Epithelial cell of esophagus (primary cell): ENCODE measurements around the gene ANO1.

ENCODE experiments used
- DNase-seq: peaks from one replicate; pipeline ENCODE4 v3.0.0; 2010; ENCODE audit warnings: low read depth
- H3K4me3 ChIP-seq: 2 replicates; pipeline ENCODE4 v1.5.1; 2011; ENCODE audit warnings: mild to moderate bottlenecking, low read length, control low read depth
- TF ChIP-seq, protein P1 (sequence below): IDR thresholded peaks from 2 replicates; pipeline ENCODE4 v1.5.1; 2011; ENCODE audit warnings: low read depth, mild to moderate bottlenecking, low read length, control low read depth, inconsistent platforms; ENCODE audit not compliant: insufficient read depth; ENCODE audit errors: missing control alignments

Gene ANO1

DNA sequence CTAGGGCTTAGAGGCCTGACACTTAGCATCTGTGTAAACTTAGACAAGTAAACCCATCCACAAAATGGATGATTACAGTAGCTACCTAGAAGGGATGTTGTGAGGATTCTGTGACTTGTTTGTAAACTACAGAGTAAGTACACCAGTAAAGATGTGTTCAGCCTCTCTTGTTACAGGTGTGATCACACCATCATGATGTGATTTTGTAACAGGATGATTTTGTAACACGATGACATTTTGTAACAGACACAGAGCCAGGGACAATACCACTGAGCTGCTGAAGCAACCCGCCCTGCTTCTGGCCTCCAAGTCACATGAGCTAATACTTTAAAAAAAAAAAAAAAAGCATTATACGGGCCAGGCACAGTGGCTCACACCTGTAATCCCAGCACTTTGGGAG, 142.0 kb downstream of the ANO1 start:
- no peak for DNase-seq
- TF ChIP-seq, protein P1, sequence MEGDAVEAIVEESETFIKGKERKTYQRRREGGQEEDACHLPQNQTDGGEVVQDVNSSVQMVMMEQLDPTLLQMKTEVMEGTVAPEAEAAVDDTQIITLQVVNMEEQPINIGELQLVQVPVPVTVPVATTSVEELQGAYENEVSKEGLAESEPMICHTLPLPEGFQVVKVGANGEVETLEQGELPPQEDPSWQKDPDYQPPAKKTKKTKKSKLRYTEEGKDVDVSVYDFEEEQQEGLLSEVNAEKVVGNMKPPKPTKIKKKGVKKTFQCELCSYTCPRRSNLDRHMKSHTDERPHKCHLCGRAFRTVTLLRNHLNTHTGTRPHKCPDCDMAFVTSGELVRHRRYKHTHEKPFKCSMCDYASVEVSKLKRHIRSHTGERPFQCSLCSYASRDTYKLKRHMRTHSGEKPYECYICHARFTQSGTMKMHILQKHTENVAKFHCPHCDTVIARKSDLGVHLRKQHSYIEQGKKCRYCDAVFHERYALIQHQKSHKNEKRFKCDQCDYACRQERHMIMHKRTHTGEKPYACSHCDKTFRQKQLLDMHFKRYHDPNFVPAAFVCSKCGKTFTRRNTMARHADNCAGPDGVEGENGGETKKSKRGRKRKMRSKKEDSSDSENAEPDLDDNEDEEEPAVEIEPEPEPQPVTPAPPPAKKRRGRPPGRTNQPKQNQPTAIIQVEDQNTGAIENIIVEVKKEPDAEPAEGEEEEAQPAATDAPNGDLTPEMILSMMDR, result no peak
- H3K4me3 ChIP-seq, result no peak overlapping the region

DNA sequence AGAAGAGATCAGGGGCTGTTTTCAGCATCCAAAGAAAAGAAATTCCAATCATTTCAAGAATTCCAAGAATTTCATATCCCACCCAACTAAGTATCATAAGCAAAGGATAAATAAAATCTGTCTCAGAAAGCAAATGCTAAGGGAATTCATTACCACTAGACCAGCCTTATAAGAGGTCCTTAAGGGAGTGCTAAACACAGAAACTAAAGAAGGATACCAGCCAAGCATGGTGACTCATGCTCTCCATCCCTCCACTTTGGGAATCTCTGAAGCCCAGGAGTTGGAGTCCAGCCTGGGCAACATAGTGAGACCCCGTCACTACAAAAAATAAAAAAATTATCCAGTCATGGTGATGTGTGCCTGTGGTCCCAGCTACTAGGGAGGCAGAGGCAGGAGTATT, 142.8 kb downstream of the ANO1 start:
- no peak overlapping the region for H3K4me3 ChIP-seq
- TF ChIP-seq, protein P1, result no peak
- DNase-seq, result no peak

DNA sequence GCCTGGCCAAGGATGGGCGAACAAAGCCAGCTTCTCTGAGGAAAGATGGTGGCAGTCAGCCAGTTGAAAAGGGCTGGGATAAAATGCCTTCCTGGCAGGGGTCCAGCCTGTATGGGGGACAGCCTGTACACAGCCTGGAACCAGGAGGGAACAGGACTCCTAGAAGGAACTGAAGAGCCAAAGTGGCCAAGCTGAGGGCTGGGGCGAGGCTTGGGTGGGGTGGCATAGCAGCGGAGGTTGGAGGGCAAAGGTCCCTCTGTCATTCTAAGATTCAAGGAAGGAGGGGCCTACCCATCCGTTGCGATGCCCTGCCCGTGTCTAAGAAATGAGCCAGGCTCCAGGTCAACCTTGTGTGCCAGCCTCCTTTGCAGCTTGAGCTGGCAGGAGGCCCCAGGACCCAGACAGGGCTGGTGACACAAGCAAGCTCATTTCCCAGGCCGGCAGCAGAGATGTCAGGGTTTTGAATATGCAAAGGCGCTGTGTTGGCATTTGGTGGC, 147.6 kb downstream of the ANO1 start:
- TF ChIP-seq, protein P1, result no peak
- no peak overlapping the region for H3K4me3 ChIP-seq
- no peak for DNase-seq

DNA sequence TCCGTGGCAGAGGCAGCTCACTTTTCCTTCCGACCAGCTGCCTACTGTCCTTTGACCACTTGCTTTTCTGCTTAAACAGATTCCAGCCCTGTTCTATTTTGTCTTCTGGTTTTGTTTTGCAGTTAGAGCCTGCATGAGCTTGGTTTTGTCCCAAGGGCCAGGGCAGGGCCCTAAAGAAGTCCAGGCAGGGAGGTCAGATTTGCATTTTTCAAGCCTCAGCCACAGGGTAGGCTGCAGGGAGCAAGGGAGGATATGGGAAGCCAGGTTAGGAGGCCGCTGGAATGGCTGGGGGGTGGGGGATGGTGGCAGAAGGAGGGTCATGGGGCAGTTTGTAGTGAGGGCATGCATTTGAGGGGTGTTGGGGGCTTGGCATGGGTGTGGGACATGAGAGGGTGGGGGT, 148.1 kb downstream of the ANO1 start:
- TF ChIP-seq, protein P1, result no peak
- no peak for DNase-seq
- no peak overlapping the region for H3K4me3 ChIP-seq

DNA sequence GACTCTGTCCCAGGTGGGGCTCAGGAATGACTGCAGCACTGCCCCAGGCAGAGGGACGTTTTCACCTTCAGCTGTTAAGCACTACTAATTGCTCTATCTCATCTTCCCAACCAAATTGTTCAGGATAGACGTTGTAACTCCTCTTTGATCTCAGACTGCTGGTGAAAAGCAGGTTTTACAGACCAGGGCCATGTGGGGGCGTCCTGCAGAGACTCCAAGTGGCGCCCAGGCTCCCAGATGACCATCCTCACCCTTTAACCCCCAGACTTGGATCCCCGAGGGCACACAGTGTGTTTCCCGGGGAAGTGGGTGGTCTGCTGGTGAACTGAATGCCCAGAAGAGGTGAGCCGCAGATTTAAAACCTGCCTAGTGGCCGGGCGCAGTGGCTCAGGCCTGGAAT, 148.8 kb downstream of the ANO1 start:
- no peak overlapping the region for H3K4me3 ChIP-seq
- DNase-seq, result no peak
- TF ChIP-seq, protein P1, result peak; percentile 12

DNA sequence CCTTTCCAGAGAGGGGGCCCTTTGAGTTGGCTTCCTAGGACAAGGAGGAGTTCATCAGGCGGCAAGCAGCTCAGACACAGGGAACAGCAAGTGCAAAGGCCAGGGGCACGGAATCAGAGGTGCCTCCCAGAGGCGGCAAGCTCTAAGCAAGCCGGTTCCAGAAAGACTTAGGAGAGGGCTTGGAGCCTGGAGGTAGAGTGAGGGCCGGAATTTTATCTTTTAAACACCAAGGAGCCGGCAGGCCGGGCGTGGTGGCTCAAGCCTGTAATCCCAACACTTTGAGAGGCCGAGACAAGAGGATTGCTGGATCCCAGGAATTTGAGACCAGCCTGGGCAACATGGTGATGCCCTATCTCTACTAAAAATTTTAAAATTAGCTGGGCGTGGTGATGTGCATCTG, 151.6 kb downstream of the ANO1 start:
- DNase-seq, result no peak
- H3K4me3 ChIP-seq, result no peak overlapping the region
- TF ChIP-seq, protein P1, result no peak

- no peak for DNase-seq
- TF ChIP-seq, protein P1, result no peak
- no peak overlapping the region for H3K4me3 ChIP-seq
Observed at GRCh38 chr11:70230151-70230839, 152.2 kb downstream of the ANO1 start.
